ENCODE results near the gene SYS1.
"Not testable (repeated sequence)": the region's sequence is repeated elsewhere in the genome, so short reads cannot be mapped to it uniquely, and the experiment has no call there.

The SYS1 gene

DNA sequence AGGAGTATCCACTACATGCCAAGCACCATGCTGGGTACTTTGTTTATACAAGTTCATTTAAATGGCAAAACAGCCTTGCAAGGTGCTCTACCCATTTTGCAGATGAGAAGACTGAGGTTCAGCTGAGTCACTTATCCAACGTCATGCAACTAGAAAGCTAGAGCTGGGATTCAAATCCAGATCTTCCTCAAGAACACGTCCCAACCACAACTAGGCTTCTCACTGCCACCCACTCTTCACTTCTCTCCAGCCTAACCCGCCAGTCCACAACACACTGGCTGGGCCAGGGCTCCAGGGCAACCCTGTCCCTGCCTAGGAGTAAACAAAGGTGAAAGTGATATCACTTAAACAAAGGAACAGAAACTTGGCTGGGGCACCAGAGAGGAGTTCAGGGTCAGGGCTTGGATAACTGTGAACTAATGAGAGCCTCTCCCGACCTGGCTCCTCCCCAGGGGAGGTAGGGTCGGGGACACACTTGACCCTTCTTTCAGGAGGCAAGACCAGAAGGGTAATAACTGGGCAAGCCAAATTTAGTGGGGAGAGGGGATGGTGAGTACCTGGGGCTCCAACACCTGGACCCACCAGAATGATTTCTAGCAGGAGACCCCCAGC, 22.6 kb upstream of the SYS1 start:
- DNase-seq (ENCODE audit: low spot score), result peak; percentile 30

DNA sequence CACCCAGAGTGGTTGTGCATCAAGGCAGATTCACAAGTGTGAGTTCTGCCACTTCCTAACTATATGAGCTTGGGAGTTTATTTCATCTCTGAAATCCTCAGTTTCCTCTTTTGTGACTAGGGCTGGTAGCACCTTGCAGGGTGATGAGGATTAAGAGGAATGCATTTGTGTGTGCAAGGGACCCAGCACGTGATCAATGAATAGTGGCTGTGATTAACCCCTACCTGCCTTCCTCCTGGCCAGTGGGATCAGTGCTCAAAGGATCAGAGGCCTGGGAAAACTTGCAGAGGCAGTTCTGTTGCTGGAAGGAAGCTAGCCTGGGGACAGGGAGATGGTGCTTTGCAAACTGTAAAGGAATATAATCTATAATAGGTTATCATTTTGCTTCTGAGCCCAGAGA, 22.0 kb upstream of the SYS1 start:
- DNase-seq (ENCODE audit: low spot score), result no peak

DNA sequence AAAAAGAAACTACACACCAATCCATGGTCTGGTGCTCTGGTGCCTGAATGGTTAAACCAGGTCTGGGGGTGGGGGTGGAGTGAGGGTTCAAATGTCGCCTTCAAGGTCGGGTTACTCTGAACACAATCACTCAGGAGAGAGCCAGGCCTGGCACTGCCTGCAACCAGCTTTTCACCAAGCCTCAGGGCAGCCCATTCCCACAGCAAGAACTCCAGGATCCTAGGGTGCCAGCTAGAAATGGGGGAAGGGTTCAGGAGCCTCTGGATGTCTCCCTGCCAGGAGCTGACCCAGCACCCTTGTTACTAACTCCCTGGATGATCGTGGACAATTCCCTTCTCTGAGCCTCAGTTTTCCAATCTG, 21.4 kb upstream of the SYS1 start:
- DNase-seq (ENCODE audit: low spot score), result no peak

DNA sequence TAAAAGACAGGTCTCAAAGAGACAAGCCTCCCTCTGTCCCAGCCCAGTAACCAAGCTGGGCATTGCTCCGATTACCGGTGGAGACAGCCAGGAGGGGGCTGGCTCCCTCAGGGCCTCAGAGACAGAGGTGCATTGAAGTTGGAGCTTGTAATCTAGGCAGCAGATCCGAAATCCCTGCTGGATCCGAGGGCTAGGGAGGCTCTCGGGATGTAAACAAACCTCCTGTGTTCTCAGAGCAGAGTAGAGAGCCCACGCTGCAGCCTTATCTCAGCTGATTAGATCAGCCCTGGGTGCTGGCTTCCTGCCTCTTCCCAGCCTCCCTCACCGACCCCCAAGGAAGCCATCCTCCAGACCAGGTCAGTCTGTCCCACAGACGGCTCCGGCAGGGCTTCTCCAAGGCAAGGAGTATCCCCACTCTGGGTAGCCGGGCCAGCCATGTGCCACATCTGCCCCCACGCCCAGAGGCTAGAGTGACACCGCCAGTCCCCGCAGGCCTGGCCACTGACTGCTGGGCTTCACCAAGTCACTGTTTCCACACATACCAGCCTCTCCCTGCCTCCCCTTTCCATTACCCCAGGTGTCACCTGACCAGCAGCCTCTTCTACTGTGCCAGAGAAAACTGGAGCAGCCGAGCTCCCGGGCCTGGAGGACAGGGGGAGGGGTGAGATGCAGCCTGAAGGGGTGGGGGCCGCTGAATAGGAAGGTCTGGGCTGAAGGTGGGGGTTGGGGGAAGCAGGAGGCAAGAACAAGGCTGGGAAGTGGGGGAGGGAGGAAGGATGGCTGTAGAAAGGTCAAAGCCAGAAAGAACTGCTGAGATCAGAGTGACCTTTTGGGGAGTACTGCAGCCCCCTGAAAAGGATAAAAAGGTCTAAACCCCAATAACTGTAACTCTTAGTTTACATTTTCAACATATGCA, 20.8 kb upstream of the SYS1 start:
- DNase-seq (ENCODE audit: low spot score), result peak; percentile 25

DNA sequence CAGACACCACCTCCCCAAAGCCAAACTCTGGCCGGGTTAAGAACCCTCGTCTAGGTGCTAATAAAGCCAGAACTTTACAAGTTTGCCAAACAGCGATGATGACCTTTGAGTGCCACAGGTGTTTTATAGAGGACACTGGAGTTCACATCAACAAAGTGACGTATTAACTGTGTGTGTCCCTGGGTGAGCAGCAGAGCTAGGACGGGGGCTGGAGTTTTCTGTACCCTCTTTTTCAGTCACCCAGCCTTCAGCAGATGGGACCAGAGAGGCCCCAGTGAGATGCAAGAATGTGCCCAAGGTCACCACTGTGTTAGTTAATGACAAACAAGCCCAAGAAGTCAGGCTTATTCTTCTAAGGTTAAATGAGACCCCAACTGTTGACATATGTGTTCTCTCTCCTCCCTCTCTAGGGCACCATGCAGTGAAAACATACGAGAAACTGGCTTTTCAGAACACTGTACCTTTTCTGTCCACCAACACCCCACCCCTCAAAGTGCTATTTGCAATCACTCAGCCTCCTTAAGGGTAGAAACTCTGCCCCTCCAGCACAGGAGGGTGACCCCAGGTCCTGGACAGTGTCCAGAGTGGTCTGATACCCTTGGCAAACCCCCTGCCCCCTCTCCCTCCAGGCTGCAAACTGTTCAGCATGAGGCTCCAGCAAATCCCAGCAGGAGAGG, 20.0 kb upstream of the SYS1 start:
- DNase-seq (ENCODE audit: low spot score), result no peak

DNA sequence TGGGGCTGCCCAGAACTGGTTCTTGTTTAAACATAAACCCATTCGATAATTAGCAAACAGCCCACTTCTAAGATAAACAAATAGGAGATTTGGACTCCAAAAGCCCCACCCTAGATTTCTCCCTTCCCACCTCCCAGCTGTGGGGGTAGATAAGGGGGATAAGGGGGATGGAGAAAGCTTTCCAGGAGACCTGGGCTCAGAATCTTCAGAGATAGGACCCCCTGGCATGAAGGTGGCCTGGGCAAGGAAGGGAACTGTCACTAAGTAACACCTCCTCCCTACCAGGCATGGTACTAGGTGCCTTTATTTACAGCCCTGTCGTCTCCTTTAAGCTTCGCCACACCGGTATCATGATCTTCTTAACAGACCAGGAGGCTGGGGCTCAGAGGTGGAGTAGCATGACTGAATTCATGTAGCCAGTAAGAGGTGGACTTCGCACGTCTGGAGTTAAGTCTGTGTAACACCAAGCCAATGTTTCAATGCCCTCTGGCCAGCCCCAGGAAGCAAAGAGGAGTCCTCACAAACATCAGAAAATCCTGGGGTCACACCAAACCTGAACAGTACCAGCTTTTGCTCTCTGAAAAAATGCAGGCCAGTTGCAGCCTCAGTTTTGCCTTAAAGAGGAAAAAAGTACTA, 19.3 kb upstream of the SYS1 start:
- peak; percentile 62 for DNase-seq (ENCODE audit: low spot score)

DNA sequence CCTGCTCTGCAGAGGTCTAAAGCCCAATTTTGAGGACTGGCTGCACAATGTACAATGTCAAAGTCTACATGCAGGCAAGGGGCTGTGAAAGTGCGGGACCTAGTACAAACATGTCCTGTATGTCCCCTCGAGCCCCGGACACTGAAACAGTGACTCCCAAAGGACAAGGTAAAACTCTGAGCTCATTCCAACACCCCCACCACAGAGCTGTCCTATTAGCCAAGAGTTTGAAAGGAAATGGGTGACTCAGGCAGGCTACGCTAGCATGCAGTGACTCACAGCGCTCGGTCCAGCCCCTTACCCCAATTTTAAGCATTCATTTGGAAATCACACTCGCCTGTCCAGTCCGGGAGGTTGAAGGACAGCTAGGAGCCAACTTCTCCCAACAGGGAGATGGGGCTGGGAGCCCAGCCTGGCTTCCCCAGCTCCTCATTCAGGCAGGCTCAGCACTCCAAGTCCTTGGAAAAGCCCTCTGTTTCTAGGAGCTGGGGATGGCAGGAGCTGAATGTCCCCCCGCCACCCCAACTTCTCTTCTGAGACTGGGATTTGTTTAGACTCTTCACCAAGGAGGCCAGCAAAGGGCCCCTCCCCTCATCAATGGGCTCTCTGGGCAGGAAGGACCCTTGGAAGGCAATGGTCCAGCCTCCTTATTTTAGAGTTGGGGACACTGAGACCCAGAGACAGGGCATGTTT, 18.6 kb upstream of the SYS1 start:
- DNase-seq (ENCODE audit: low spot score), result peak; percentile 16

DNA sequence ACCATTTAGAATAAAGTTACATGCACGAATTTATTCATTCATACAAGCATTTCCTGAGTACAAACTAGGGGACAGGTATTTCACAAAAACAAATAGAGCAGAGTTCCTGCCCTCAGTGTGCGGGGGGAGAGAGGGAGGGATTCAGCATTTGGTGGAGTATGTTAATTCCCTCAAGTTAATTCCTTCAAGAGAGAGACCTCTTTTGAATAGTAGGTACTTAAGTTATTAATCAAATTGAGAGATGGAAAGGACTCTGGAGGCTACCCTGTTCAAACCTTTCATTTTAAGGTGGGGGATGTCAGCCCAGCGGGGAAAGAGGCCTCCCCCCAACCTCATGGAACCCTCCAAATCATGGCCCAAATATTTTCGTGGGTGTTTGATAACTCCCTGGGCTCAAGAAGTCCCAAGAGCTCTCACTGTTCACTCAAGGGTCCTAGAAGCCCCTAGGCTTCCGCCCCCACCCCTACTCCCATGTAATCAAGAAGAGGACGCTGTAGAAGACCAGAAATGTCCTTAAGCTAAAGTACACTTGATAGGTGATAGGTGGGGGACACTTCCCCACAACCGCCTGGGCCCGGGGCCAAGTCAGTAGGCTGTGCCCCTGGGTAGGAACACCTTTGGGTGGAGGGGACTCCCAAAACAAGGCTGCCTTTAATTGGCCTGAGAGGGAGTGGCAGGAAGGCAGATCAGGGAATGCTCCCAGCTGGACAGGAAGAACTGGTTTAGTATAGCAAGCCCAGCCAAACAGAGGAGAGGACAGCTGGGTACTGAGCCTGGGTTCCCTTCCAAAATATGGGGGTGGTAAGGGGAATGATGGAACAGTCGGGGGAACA, 17.6 kb upstream of the SYS1 start:
- DNase-seq (ENCODE audit: low spot score), result no peak

DNA sequence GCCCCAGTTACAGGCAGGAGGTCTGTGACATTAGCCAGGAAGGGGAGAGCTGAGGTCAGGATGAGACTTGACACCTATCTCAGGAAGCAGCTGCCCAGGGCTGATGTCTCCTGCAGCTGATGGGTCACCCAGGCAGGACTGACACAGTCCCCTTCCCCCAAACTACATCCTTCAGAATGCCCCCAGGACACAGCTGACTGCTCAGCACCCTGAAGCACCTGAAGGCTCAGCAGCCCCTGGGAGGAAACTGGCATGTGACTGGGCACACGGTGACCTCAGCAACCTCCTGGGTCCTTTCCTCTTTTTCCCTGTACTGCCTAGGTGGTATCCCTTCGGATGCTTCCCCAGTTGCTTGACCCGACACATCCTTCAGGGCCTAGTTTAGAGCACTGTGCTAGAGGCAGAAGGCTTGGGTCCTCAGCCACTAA, 16.7 kb upstream of the SYS1 start:
- peak; percentile 19 for DNase-seq (ENCODE audit: low spot score)

DNA sequence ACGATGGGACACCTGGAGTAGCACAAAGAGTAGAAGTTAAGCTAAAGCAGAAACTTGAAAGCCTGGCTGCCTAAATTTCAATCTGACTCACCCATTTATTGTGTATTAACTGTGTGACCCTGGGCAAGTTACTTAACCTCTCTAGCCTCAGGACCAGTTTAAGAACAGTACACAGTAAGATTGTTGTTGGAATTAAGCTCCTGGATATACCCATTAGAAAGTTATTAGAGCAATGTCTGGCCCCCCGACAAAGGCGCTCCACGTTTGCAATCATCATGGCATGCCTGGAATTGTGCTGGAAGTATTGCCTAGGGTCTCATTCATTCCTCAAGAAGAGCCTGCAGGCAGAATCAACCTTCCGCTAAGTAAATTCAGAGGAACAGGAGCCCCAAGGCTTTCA, 16.1 kb upstream of the SYS1 start:
- no peak for DNase-seq (ENCODE audit: low spot score)

DNA sequence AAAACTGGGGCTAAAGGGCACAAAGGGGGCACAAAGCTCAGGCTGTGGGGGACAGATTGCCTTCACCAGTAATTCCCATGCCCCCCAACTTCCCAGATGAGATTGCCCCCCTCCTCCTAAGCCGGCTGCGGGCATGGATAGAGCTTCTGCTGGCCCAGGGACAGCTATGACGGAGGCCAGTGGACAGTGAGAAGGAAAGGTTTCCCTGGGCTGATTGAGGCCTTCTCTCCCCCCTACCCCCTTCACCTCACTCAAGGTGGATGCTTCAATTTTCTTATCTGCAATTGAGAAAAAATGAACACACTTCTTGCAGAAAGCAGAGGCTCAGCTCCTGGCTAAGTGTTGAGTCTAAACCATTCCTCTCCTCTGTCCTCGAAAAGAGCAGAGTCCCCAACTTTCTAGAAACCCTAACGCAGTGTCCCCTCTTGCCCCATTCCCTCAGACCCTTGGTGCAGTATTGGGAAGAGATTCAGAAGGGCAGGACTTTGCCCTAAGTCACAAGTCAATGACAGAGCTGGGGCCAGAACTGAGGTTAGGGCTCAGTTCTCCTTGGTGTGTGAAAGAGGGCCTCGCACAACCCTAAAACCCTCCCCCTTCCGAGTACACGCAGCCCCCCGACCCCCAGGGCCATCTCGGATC, 15.5 kb upstream of the SYS1 start:
- peak; percentile 54 for DNase-seq (ENCODE audit: low spot score)

DNA sequence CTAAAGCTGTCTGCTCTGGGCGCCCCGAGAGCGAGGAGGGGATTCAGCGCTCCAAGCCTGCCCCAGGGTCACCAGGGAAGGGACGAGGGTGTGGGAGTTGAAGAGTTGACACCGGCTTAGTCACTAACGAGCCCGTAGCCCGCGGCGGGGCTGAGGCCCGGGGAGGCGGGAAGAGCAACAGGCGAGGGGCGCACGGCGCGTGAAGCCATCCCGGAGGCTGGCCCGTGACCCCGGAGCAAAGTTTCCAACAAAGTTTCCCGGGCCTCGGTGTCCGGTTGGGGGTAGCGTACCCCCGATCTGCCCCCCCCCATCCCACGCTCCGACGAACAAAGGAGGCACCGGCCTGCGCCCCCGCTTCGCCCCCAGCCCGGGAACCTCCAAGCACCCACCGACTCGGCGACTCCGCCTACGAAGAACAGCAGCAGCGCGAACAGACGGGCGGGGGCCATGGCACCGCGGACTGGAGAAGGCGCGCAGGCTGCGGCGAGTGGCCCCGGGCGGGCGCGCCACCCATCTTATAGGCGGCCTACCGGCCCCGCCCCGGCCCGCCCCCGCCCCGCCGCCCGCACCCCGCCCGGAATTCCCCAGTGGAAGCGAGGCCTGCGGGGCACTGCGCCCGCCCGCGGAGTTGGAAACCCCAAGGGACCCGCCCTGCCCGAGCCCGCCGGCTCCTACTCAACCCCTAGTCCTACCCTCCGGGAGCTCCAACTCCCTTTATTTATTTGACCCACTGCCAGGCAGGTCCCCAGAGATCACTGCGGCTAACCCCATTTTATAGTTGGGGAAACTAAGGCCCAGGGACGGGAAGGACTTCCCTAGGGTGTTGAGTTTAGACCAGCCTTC, 14.8 kb upstream of the SYS1 start, which contains the start of gene SDC4:
SDC4 (minus strand) TSS at position 489 of the 843 bp plus-strand sequence; CDS start at position 449, 40 bp downstream.
- DNase-seq (ENCODE audit: low spot score), result peak; percentile 66

DNA sequence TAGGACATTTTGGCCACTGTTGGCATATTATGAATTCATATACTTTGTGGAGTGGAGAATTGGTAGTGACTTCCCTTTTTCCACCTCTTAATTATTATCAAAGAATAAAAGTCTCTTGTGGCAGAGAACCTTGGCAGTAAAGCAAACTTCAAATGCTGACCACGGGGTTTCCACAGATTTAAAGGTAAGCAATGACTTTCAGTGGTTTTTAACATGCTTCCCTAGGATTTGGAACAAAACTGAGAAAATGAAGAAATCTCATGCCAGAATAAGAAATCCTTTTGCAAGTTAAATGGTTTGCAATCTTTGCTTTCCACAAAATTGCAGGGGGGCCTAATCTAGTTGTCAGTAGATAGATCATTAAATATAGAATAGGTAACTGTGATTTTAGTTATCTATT, 12.7 kb upstream of the SYS1 start:
- no peak for DNase-seq (ENCODE audit: low spot score)

DNA sequence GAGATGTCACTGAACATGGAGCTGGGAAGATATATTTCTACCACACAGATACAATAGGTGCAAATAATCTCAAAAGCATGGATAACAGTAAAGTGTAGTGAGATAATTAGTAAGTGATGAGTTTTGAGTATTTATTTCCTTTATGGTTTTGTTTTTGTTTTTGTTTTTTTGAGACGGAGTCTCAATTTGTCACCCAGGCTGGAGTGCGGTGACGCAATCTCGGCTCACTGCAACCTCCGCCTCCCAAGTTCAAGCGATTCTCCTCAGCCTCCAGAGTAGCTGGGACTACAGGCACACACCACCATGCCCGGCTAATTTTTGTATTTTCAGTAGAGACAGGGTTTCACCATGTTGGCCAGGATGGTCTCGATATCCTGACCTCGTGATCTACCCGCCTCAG, 12.2 kb upstream of the SYS1 start:
- not testable (repeated sequence) for DNase-seq (ENCODE audit: low spot score)

DNA sequence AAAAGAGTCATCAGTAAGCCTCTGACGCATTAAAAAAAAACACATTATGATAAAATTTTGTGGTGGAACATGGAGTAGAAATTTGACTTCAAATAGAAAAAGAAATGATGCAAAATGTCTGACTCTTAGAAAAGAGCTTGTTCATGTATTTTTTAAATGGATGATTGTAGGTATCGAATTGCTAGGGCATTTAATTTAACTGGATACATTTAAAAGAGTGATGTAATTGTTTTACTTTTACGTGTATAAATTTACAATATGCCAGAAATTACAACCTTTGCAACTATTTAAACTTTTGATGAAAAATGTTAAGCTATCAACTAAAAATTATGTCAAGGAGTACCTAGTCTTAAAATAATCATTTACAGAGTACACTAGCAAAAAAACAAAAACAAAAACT, 10.2 kb upstream of the SYS1 start:
- no peak for DNase-seq (ENCODE audit: low spot score)

DNA sequence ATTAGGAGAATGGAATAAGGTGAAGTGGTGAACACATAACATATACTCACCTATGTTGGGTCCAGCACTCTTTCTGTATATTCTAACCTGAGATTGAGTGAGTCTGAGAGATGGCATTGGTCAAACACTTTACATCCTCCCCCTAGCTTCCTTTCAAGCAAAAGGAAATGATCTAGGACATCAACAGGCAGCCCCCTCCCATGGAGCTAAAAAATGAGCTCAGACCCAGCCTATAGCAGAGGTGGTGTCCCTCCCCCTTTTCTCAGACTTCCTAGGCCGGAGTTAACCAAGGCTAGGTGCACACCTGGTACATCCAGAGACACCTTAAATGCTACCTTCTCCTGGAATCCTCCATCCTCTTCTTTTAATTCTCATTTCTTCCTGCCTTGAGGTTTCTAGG, 9.2 kb upstream of the SYS1 start:
- no peak for DNase-seq (ENCODE audit: low spot score)

DNA sequence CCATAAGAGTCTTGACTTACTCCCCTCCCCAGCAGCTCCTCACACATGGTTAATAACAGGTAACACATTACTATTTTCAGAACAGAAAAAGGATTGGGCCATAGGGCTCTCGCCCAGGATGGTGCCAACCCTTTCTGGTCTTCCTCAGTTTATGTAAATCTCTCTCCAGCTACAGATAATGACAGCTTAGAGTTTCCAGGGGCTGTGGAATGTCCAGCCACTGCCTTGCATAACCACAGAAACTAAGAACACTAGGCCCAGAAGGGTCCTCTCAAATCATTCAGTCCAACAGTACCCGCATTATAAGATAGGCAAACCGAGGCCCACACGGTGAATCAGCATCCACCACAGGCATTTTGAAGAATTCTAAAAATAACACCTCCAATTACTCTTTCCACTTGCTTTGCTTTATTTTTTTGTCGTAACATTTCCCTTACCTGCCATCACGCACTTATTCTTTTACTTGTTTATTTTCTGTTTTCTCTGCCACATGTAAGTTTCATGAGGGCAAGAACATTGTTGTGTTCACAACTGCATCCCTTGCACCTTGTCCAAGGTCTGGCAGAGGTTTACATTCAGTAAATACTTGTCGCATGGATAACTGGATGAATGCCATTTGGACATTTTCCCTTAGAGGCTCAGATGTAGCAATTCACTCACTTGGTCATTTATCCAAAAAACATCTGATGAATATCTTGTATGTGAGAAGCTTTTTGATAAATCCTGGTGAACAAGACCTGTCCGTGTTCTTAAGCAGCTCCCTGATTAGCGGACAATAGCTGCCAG, 8.3 kb upstream of the SYS1 start:
- no peak for DNase-seq (ENCODE audit: low spot score)

DNA sequence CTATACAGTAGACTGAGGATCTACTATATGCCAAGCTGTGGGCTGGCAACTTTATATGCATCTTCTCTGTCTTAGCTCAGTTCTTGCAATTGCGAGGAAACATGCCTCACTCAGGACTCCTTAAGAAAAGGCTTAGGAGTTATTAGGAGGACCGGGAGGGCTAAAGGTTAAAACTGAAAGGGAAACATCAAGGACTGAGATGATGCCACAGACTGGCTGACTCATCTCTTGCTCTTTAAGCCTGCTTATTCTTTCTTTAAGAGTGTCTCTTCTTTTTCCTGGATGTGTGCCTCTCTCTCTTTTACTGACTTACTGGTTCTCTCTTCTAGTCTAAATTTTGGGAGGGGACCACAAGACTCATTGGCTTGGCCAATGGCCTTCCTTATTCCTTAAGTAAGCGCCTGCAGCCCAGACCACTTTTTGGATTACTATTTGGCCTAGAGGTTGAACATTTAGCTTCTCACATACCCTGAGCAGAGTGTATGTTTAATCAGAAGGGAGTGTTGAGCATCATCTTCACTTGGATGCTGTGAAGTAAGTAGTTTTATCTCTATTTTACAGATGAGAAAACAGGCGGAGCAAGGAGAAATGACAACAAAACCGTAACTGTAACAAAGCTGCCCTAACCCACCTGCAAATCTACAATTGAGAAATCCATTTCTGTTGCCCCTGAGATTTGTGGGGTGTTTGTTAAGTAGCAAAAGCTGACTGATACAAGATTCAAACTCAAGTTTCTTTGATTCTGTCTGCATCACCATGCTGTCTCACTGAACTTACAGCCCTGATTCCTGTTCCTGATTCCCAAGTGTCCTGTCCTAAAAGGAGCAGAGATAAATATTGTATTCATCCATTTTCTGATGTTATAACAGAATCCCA, 7.5 kb upstream of the SYS1 start:
- no peak for DNase-seq (ENCODE audit: low spot score)

All from hematopoietic multipotent progenitor cell treated with erythropoietin and hydrocortisone succinate and interleukin-3 and kit ligand, for 17 days (in vitro differentiated cells).